ENCODE results near the gene TNS1. TPM values are rescaled to one million over a fixed set of nuclear protein-coding genes. Genes with fewer than 3 reads are reported as not detected.

Gene TNS1
- total RNA-seq, 1 donor from 2014 or later: 219 TPM

- H3K27ac Mint-ChIP-seq (ENCODE audit: unreplicated experiment): no peak overlapping the region
- no peak overlapping the region for H2AFZ ChIP-seq (ENCODE audit: low read depth, low read length)
- peaks cover 91% of the 10 kb centered on the region for H4K20me1 ChIP-seq (ENCODE audit: insufficient read depth, low read length)
These were observed 179.2 kb downstream of the TNS1 start for GRCh38 chr2:217823626-217824025.

GRCh38 chr2:217822296-217823252 is 180.2 kb downstream of the TNS1 start:
- TF ChIP-seq CTCF (IDR thresholded peaks at IDR 0.05; ENCODE audit: insufficient read depth, low read depth, low read length): no peak
- no peak for TF ChIP-seq EZH2 (IDR thresholded peaks at IDR 0.05; ENCODE audit: insufficient read depth, low read length)
- peaks cover 45% of the 10 kb centered on the region for H3K36me3 Mint-ChIP-seq (ENCODE audit: low read depth, unreplicated experiment)
- FAIRE-seq (no peak), DNase-seq (ENCODE audit: low read depth) (peak; percentile 57)
- peaks cover 34% of the 10 kb centered on the region for H3K4me1 Mint-ChIP-seq (ENCODE audit: low read depth, unreplicated experiment)
- Histone ChIP-seq H3K36me3 (ENCODE audit: insufficient read depth, low read length) (peaks cover 26% of the 10 kb centered on the region), H3K9me3 (ENCODE audit: insufficient read depth, low read depth, low read length) (no peaks in the 10 kb centered on the region), H3K27me3 (ENCODE audit: insufficient read depth, low read length) (no peaks in the 10 kb centered on the region), H3K4me2 (ENCODE audit: low read length) (peak overlapping the region; percentile 28), H3K9ac (ENCODE audit: low read length) (no peak overlapping the region), H2AFZ (ENCODE audit: low read depth, low read length) (no peak overlapping the region), H4K20me1 (ENCODE audit: insufficient read depth, low read length) (peaks cover 84% of the 10 kb centered on the region), H3K79me2 (ENCODE audit: insufficient read depth, low read length) (peaks cover 3% of the 10 kb centered on the region), H3K27ac (ENCODE audit: low read depth, low read length) (peak overlapping the region; percentile 27), H3K4me1 (ENCODE audit: insufficient read depth, low read length) (peaks cover 10% of the 10 kb centered on the region), H3K4me3 (ENCODE audit: insufficient read depth, low read depth, low read length) (no peak overlapping the region)
- H3K4me3 Mint-ChIP-seq (ENCODE audit: unreplicated experiment): no peak overlapping the region
- H3K27ac Mint-ChIP-seq (ENCODE audit: unreplicated experiment): peak overlapping the region; percentile 89
- H3K9me3 Mint-ChIP-seq (ENCODE audit: unreplicated experiment): no peaks in the 10 kb centered on the region
- no peaks in the 10 kb centered on the region for H3K27me3 Mint-ChIP-seq (ENCODE audit: low read depth, unreplicated experiment)

More at GRCh38 chr2:217823626-217824025, 179.2 kb downstream of the TNS1 start:
- Mint-ChIP-seq H3K36me3 (ENCODE audit: low read depth, unreplicated experiment) (peaks cover 49% of the 10 kb centered on the region), H3K4me1 (ENCODE audit: low read depth, unreplicated experiment) (peaks cover 35% of the 10 kb centered on the region), H3K9me3 (ENCODE audit: unreplicated experiment) (no peaks in the 10 kb centered on the region), H3K27me3 (ENCODE audit: low read depth, unreplicated experiment) (no peaks in the 10 kb centered on the region), H3K4me3 (ENCODE audit: unreplicated experiment) (no peak overlapping the region)
- TF ChIP-seq EZH2 (IDR thresholded peaks at IDR 0.05; ENCODE audit: insufficient read depth, low read length) (no peak), CTCF (IDR thresholded peaks at IDR 0.05; ENCODE audit: insufficient read depth, low read depth, low read length) (no peak)
- DNase-seq (ENCODE audit: low read depth) (no peak), FAIRE-seq (no peak)
- H3K9me3 ChIP-seq (ENCODE audit: insufficient read depth, low read depth, low read length): no peaks in the 10 kb centered on the region
- no peak overlapping the region for H3K4me2 ChIP-seq (ENCODE audit: low read length)
- H3K9ac ChIP-seq (ENCODE audit: low read length): no peak overlapping the region
- no peak overlapping the region for H3K27ac ChIP-seq (ENCODE audit: low read depth, low read length)
- peaks cover 28% of the 10 kb centered on the region for H3K36me3 ChIP-seq (ENCODE audit: insufficient read depth, low read length)
- peaks cover 10% of the 10 kb centered on the region for H3K4me1 ChIP-seq (ENCODE audit: insufficient read depth, low read length)
- H3K27me3 ChIP-seq (ENCODE audit: insufficient read depth, low read length): no peaks in the 10 kb centered on the region
- no peak overlapping the region for H3K4me3 ChIP-seq (ENCODE audit: insufficient read depth, low read depth, low read length)
- peaks cover 3% of the 10 kb centered on the region for H3K79me2 ChIP-seq (ENCODE audit: insufficient read depth, low read length)
